CD4-positive, alpha-beta T cell treated with Interleukin-4 for 4 hours (primary cell): ENCODE results near the gene POM121C.
"Not testable (repeated sequence)": the region's sequence is repeated elsewhere in the genome, so short reads cannot be mapped to it uniquely, and the experiment has no call there.

Source experiments
- DNase-seq: peaks from one replicate; pipeline ENCODE4 v3.0.0-alpha.2; 2020

Gene POM121C

GRCh38 chr7:75421798-75422710, 64.0 kb downstream of the POM121C start:
- DNase-seq = not testable (repeated sequence)

- DNase-seq = not testable (repeated sequence)
These were observed 65.9 kb downstream of the POM121C start for GRCh38 chr7:75420152-75420551.

GRCh38 chr7:75419693-75420092, 66.4 kb downstream of the POM121C start:
- DNase-seq = not testable (repeated sequence)

- not testable (repeated sequence) for DNase-seq
These were observed 66.9 kb downstream of the POM121C start for GRCh38 chr7:75419210-75419609.

- not testable (repeated sequence) for DNase-seq
These were observed 67.7 kb downstream of the POM121C start for GRCh38 chr7:75418292-75418858.

- not testable (repeated sequence) for DNase-seq
These were observed 69.3 kb downstream of the POM121C start for GRCh38 chr7:75416787-75417186.

GRCh38 chr7:75415829-75416373, 70.2 kb downstream of the POM121C start:
- DNase-seq = not testable (repeated sequence)

- DNase-seq = not testable (repeated sequence)
These were observed 70.7 kb downstream of the POM121C start for GRCh38 chr7:75415428-75415817.

- DNase-seq = not testable (repeated sequence)
These were observed 71.2 kb downstream of the POM121C start for GRCh38 chr7:75414708-75415427.

- DNase-seq = not testable (repeated sequence)
These were observed 71.9 kb downstream of the POM121C start for GRCh38 chr7:75414204-75414603.

- not testable (repeated sequence) for DNase-seq
These were observed 75.3 kb downstream of the POM121C start for GRCh38 chr7:75410823-75411173.

GRCh38 chr7:75409880-75410822, 75.9 kb downstream of the POM121C start:
- not testable (repeated sequence) for DNase-seq

- DNase-seq = not testable (repeated sequence)
These were observed 81.4 kb downstream of the POM121C start for GRCh38 chr7:75404663-75405062.

GRCh38 chr7:75403455-75404443, 82.3 kb downstream of the POM121C start:
- DNase-seq = not testable (repeated sequence)

- DNase-seq = not testable (repeated sequence)
These were observed 85.5 kb downstream of the POM121C start for GRCh38 chr7:75400575-75400974.

- DNase-seq = not testable (repeated sequence)
These were observed 87.1 kb downstream of the POM121C start for GRCh38 chr7:75398771-75399700.

GRCh38 chr7:75397865-75398264, 88.2 kb downstream of the POM121C start:
- not testable (repeated sequence) for DNase-seq

GRCh38 chr7:75395329-75395728, 90.8 kb downstream of the POM121C start, which contains the start of gene TRIM73:
Gene TRIM73, plus strand, starts transcription at chr7:75395629. Its CDS starts 3,305 bp downstream, at chr7:75398934.
- DNase-seq = not testable (repeated sequence)

- DNase-seq = not testable (repeated sequence)
These were observed 92.9 kb downstream of the POM121C start for GRCh38 chr7:75393194-75393593.
